ENCODE measurements around the gene DCAKD.
"Not testable (repeated sequence)": the region's sequence is repeated elsewhere in the genome, so short reads cannot be mapped to it uniquely, and the experiment has no call there.

DNA sequence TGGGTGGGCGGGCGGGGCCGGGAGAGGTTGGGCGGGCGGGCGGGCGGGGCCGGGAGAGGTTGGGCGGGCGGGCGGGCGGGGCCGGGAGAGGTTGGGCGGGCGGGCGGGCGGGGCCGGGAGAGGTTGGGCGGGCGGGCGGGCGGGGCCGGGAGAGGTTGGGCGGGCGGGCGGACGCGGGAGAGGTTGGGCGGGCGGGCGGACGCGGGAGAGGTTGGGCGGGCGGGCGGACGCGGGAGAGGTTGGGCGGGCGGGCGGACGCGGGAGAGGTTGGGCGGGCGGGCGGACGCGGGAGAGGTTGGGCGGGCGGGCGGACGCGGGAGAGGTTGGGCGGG lies 254 bp upstream of the DCAKD start:
- TF ChIP-seq, protein P1, sequence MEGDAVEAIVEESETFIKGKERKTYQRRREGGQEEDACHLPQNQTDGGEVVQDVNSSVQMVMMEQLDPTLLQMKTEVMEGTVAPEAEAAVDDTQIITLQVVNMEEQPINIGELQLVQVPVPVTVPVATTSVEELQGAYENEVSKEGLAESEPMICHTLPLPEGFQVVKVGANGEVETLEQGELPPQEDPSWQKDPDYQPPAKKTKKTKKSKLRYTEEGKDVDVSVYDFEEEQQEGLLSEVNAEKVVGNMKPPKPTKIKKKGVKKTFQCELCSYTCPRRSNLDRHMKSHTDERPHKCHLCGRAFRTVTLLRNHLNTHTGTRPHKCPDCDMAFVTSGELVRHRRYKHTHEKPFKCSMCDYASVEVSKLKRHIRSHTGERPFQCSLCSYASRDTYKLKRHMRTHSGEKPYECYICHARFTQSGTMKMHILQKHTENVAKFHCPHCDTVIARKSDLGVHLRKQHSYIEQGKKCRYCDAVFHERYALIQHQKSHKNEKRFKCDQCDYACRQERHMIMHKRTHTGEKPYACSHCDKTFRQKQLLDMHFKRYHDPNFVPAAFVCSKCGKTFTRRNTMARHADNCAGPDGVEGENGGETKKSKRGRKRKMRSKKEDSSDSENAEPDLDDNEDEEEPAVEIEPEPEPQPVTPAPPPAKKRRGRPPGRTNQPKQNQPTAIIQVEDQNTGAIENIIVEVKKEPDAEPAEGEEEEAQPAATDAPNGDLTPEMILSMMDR (IDR thresholded peaks at IDR 0.05) = not testable (repeated sequence)
- not testable (repeated sequence) for TF ChIP-seq EZH2phosphoT487 (IDR thresholded peaks at IDR 0.05)
